ENCODE measurements around the gene RPL4.
"Not testable (repeated sequence)": the region's sequence is repeated elsewhere in the genome, so short reads cannot be mapped to it uniquely, and the experiment has no call there.

The RPL4 gene

GRCh38 chr15:66477011-66477410 lies 27.6 kb downstream of the RPL4 start:
- H3K4me3 ChIP-seq (ENCODE audit: low read length): no peak overlapping the region
- no peak for TF ChIP-seq ZNF274 (IDR thresholded peaks at IDR 0.05; ENCODE audit: low read depth, low read length)

DNA sequence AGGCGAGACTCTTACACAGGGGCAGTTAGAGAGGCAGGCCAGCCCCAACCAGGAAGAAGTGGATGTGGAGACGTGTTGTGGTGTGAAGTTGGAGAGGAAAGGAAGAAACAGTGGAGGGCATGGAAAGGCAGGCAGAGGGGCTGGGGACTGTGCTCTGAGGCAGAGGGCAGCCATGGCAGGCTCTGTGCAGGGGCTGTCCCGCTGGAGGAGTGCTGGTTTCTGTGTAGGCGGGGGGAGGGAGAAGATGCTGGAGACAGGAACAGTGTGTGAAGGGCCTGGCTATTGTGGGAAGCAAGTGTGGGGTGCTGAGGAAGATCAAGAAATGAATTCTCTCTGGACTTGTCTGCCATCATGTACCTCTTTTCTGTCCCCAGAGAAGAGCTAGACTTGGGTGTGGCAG lies 28.1 kb downstream of the RPL4 start:
- TF ChIP-seq ZNF274 (IDR thresholded peaks at IDR 0.05; ENCODE audit: low read depth, low read length): no peak
- no peak overlapping the region for H3K4me3 ChIP-seq (ENCODE audit: low read length)

DNA sequence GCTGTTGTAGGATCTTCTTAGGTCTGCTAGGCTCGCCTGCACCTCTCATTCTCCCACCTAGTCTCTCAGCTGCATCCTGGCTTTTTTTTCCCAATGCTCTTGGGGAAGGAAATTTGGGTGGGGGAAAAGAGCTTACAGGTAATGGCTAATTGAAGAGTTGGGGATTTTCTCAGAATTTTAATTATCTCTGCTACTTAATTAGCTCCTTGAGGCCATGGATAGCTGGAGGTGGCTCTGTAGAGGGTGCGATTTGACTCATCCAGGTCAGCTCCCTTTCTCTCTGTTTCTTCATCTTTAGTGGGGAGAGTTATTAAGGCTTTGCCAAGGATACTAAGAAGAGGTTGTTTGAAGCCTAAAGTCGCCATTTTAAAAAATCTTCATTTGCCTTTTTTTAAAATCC lies 29.7 kb downstream of the RPL4 start:
- H3K4me3 ChIP-seq (ENCODE audit: low read length): no peak overlapping the region
- no peak for TF ChIP-seq ZNF274 (IDR thresholded peaks at IDR 0.05; ENCODE audit: low read depth, low read length)

GRCh38 chr15:66474135-66474534 lies 30.5 kb downstream of the RPL4 start:
- TF ChIP-seq ZNF274 (IDR thresholded peaks at IDR 0.05; ENCODE audit: low read depth, low read length): no peak
- H3K4me3 ChIP-seq (ENCODE audit: low read length): no peak overlapping the region

DNA sequence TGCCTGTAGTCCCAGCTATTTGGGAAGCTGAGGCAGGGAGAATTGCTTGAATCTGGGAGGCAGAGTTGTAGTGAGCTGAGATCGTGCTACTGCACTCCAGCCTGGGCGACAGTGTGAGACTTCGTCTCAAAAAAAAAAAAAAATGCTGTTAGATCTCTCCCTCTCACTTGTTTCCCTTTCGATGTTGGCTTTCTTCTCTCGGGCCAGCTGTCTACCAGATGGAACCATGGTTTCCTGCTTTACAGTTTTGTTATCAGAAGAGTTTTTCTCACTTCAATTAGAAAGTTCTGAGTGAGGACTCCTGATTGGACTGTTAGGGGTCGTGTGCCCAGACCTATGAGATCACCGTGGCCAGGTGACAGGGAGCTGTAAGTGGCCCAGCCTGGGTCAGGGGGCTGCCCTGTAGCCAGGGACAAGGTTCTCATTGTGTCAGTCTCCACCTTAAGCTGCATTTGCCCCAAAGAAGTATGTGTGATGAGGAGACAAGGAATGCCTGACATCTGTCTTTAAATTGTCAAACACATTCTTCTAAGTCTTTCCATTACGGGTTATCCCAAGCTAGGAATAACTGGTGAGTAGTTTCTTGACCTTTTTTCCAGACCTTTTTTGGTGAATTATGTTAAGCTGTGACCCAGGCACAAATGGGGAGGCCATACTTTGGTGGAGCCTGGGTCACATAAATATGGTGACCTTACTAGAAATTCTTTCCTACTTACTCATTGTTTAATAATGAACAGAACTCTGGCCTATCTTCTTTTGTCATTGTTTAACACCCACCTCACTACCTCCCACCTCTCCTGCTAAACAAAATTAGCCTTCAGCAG lies 32.3 kb downstream of the RPL4 start:
- no peak overlapping the region; the same call in 1 of the 2 replicates for H3K4me3 ChIP-seq (ENCODE audit: low read length)
- no peak for TF ChIP-seq ZNF274 (IDR thresholded peaks at IDR 0.05; ENCODE audit: low read depth, low read length)

DNA sequence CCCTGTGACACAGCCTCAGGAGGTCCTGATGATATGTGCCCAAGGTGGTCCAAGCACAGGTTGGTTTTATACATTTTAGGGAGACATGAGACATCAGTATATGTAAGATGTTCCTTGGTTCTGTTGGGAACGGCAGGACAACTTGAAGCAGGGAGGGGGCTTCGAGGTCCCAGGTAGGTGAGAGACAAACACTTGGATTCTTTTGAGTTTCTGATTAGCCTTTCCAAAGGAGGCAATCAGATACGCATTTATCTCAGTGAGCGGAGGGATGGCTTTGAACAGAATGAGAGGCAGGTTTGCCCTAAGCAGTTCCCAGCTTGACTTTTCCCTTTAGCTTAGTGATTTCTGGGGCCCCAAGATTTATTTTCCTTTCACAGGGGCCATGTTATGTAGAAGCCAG lies 33.8 kb downstream of the RPL4 start:
- not testable (repeated sequence) for H3K4me3 ChIP-seq (ENCODE audit: low read length)

- not testable (repeated sequence) for H3K4me3 ChIP-seq (ENCODE audit: low read length)
These were observed 37.3 kb downstream of the RPL4 start for GRCh38 chr15:66467162-66468040.

DNA sequence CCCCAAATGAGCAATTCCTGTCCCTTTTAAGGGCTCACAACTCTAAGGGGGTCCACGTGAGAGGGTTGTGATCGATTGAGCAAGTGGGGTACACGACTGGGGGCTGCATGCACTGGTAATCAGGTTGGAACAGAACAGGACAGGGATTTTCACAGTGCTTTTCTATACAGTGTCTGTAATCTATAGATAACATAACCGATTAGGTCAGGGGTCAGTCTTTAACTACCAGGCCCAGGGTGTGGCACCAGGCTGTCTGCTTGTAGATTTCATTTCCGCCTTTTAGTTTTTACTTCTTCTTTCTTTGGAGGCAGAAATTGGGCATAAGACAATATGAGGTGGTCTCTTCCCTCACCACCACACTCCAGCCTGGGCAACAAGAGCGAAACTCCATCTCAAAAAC lies 39.4 kb downstream of the RPL4 start:
- H3K4me3 ChIP-seq (ENCODE audit: low read length): not testable (repeated sequence)

GRCh38 chr15:66462627-66463026 lies 42.0 kb downstream of the RPL4 start:
- no peak overlapping the region for H3K4me3 ChIP-seq (ENCODE audit: low read length)
- no peak for TF ChIP-seq ZNF274 (IDR thresholded peaks at IDR 0.05; ENCODE audit: low read depth, low read length)

DNA sequence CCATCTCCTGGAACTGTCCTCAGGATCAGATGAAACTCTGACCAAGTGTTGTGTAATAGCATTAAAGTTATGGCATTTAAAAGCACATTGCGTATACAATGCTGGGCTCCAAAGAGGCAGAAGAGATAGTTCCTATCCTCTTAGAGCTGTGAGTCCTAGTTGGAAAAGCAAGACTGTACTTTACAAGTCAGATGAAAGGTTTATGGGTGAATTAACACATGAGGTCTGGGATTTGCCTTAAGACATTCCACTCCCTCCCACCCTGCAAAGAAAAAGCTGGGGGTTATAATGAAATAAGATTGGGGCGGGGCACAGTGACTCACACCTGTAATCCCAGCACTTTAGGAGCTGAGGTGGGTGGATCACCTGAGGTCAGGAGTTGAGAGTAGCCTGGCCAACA lies 42.7 kb downstream of the RPL4 start:
- H3K4me3 ChIP-seq (ENCODE audit: low read length): no peak overlapping the region
- no peak for TF ChIP-seq ZNF274 (IDR thresholded peaks at IDR 0.05; ENCODE audit: low read depth, low read length)

- H3K4me3 ChIP-seq (ENCODE audit: low read length): not testable (repeated sequence)
These were observed 43.4 kb downstream of the RPL4 start for GRCh38 chr15:66461294-66461693.

DNA sequence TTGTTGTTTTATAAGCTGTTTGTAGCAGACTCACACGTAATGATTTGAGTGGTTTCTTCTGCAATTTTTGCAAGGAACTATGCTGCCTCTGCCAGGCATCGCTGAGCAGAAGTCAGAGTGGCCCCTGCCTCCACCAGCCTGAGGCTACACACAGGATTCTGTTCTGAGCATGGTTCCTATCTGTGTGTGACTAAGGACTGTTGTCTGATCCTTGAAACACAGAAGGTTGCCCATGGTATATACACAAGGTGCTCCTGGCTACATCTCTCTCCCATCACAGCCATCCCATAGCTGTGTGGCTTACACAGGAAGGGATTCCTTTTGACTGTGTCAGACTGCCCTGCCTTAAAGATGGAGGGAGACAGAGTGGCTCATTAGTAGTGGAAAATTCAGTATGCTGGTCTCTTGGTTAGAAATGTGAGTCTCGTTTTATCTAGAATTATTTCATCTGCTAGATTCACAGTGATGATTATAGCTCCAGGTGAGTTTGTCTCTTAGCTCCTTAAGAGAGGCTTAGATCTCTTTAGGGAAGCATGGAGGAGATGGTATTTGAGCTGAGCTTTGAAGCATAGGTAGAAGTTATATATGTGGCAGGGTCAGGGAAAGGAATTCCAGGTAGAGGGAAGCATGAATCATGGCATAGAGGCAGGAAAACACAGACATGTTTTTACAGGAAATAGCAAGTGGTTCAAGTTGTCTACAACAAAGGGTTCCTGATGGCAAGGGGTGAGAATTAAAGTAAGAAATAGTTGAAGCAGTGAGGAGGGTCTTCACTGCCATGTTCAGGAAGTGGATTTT lies 44.6 kb downstream of the RPL4 start:
- no peak for TF ChIP-seq ZNF274 (IDR thresholded peaks at IDR 0.05; ENCODE audit: low read depth, low read length)
- H3K4me3 ChIP-seq (ENCODE audit: low read length): no peak overlapping the region

- H3K4me3 ChIP-seq (ENCODE audit: low read length): no peak overlapping the region
- no peak for TF ChIP-seq ZNF274 (IDR thresholded peaks at IDR 0.05; ENCODE audit: low read depth, low read length)
These were observed 48.4 kb downstream of the RPL4 start for GRCh38 chr15:66456211-66456610.

DNA sequence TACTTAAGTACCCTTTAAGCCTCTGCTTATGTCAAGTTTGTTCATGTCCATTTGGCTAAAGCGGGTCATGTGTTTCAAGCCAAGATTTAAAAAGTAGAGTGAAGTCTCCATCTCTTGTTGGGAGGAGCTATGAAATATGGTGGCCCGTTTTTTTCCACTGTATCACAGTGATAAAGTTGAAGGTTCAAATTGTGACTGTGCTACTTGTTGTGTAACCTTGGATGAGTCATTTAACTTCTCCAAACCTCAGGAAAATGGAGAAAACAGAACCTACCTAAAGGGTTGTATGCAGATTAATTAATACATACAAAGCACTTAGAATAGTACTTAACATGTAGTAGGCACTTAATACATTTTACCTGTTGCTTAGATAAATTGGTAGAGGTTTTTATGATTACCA lies 50.5 kb downstream of the RPL4 start:
- no peak for TF ChIP-seq ZNF274 (IDR thresholded peaks at IDR 0.05; ENCODE audit: low read depth, low read length)
- H3K4me3 ChIP-seq (ENCODE audit: low read length): no peak overlapping the region

Data from GM08714 (cell line).